Placental pericyte (primary cell): Measurements from ENCODE around the gene BICDL1. TPM values are rescaled to one million over a fixed set of nuclear protein-coding genes. Genes with fewer than 3 reads are reported as not detected.

Source experiments
- small RNA-seq: library from RNA; depleted of rRNA; stranded (forward); fragments of <200 nt; gene quantifications from one replicate; pipeline ENCODE3, GENCODE V24; 2012; ENCODE audit warnings: low replicate concordance
- total RNA-seq: library from RNA; depleted of rRNA; stranded (reverse); fragments of >200 nt; gene quantifications from 2 replicates; pipeline ENCODE4 v1.2.3, GENCODE V29; 2012

BICDL1 gene, protein sequence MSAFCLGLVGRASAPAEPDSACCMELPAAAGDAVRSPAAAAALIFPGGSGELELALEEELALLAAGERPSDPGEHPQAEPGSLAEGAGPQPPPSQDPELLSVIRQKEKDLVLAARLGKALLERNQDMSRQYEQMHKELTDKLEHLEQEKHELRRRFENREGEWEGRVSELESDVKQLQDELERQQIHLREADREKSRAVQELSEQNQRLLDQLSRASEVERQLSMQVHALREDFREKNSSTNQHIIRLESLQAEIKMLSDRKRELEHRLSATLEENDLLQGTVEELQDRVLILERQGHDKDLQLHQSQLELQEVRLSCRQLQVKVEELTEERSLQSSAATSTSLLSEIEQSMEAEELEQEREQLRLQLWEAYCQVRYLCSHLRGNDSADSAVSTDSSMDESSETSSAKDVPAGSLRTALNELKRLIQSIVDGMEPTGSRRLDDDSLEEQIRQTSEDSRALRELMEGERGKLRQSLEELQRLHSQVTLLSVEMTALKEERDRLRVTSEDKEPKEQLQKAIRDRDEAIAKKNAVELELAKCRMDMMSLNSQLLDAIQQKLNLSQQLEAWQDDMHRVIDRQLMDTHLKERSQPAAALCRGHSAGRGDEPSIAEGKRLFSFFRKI
- not detected in 2 replicates for total RNA-seq

DNA sequence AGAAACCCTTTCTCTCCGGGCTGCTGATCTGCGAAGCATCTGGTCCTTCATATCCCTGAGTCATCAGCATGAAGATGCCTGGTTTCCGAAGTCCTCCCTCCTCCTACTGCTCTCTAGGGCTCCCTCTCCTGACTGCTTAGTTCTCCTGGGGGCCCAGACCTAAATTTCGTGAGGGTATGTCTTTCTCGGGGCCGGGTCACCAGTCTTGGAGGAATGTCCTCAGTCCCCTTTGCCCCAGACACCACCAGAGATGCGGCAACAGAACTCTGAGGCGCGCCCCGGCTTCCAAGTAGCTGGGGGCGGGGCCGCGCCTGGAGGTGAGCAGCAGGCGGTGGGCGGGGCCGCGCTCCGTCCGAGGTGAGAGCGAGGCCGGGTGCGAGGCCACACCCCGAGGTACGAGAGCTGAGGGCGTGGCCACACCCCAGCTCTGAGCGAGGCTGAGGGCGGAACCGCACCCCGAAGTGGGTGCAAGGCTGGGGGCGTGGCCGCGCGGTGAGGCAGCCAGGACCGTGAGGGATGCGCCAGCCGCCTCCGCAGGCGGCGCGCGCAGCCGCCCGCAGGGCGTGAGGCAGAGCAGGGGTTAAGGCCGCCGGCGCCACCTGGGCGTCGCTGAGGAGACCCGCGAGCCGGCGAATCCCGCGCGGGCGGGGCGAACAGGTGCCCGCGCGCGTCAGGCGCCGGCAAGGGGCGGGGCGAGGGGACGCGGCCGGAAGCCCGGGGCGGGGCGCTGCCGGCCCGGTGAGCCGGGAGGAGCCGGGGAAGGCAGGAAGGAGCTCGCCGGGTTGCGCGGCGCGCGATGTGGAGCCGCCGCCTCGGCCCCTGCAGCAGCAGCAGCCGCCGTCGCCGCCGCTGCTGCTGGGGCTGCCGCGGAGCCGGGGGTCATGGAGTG, at the start of gene BICDL1:
Gene BICDL1, plus strand, starts transcription at position 765 of the 889 bp plus-strand sequence. CDS start 633 bp downstream, outside the sequence.

DNA sequence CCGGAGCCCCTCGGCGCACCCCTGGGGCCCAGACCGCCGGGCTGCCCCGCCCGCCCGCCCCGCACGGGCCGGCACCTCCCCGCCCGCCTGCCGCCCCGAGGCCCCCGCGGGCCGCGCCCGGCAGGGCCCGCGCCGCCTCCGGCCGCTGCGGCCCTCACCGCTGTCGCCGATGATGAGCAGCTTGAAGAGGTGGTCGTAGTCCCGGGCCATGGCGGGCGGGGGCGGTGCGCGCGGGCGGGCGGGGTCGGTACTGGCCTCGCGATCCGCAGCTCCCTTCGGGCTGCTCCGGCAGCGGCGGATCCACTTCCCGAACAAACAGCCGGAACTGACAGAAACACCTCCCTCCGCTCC, 127.4 kb downstream of the BICDL1 start, which contains the start of gene RAB35:
Gene RAB35, minus strand, starts transcription at position 313 of the 351 bp plus-strand sequence. Its CDS starts 103 bp downstream, at position 210.

Small RNA genes lying within 50 kb of the gene (small RNA-seq; reads per million reads assigned to genes)
- not detected for gene AC004812.1

Other genes starting within 250 kb of the BICDL1 start
- gene CIT, start 111.9 kb upstream of the BICDL1 start, total RNA-seq, result 2.0 and 42.4 TPM in 2 replicates
- gene RAB35, start 127.5 kb downstream of the BICDL1 start, total RNA-seq, result 19.3 and 35.9 TPM in 2 replicates
- gene GCN1, start 205.5 kb downstream of the BICDL1 start, total RNA-seq, result 99.8 and 201 TPM in 2 replicates
- gene RPLP0, start 211.9 kb downstream of the BICDL1 start, total RNA-seq, result 1,724 and 3,331 TPM in 2 replicates